ENCODE results near the gene OR5AS1. TPM values are rescaled to one million over a fixed set of nuclear protein-coding genes. Genes with fewer than 3 reads are reported as not detected.
"Not testable (repeated sequence)": the region's sequence is repeated elsewhere in the genome, so short reads cannot be mapped to it uniquely, and the experiment has no call there.

The OR5AS1 gene
- total RNA-seq = not detected in 2 replicates

DNA sequence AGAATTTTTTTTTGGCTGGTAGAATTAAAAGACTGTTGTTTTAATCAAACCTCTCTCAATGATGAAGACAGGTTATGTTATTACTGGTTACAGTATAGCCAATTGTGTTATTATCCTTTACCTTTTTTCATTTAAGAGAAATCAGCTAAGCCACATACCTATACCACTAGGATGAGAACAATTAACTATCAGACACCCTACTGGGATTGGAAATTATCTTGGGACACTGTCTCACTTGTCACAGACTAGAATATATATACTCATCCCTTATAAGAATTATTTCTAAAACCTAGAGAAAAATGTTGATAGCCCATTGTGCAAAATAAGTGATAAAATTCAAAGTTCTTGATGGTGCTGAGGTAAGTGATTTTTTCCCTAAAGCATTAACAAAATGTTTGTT is at the start of gene OR5AS1:
TSS of gene OR5AS1 (plus strand) at position 301 of the 400 bp plus-strand sequence. CDS start 2,765 bp downstream, outside the sequence.
- no peak for DNase-seq (ENCODE audit: low read depth in 2 of 2)

DNA sequence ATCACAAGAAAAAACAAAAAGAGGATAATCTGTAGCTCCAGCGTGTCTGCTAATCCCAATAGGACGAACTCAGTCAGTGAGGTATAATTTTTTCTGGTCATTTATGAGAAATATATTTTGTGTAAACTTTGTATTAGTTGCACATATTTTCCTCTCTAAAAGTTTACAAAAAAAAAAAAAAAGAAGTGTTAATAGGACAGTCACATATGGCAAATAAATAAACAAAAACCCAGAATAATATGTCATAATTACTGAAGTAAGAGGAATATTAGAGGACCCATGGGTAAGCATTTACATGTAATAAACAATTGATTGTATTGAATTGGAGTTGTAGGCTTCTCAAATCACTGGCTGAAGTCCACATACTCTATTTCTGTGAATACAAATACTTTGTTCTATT is 32.9 kb upstream of the OR5AS1 start, which contains the start of gene OR5F1:
TSS of gene OR5F1 (minus strand) at position 101 of the 400 bp plus-strand sequence. CDS start at position 101, 0 bp downstream.
- no peak for DNase-seq (ENCODE audit: low read depth in 2 of 2)

DNA sequence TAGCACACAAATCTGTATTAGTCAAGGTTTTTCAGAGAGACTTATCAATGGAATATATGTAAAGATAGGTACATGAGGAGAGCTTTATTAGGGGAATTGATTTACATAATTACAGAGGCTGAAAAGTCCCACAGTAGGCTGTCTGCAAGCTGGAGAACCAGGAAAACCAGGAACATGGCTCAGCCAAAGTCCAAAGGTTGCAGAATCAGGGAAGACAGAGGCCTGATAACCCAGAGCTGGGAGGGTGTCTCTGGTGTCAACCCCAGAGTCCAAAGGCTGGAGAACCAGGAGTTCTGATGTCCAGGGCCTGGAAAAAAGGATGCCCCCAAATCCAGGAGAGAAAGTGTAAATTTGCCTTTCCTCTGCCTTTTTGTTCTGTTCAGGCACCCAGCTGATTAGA is 16.7 kb upstream of the OR5AS1 start:
- DNase-seq (ENCODE audit: low read depth in 2 of 2) = no peak

DNA sequence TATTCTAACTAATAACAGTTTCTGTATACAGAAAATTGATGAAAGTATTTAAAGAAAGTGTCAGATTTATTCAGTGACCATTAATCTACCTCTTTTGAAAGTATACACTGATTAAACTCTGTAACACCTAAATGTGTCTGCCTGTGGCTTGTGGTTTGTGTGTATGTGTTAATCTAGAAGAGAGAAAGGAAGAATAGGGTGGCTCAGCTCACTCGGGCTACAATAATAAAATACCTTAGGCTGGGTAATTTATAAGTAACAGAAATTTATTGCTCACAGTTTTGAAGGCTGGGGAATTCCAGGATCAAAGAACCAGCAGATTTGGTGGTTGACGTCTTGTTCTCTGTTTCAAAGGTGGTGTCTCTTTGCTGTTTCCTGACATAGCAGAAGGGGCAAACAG is 13.6 kb upstream of the OR5AS1 start:
- DNase-seq (ENCODE audit: low read depth in 2 of 2) = no peak

DNA sequence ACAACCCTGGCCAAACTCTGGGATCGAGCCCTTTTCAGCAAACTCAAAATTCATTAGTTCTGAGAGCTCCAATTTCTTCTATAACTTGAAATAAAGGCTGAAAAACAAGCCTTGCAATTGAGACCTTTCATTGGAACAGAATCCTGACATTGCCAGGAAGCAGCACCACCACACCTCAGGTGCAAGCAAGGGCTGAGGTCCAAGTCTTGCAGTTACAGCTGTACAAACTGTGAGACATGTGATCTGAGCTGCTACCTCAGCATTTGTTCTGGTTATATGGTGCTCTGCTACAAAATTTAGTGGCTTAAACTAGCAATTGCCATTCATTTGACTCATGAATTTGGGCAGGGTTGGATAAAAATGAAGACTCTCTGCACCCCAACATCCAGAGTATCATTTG is 18.1 kb downstream of the OR5AS1 start:
- no peak for DNase-seq (ENCODE audit: low read depth in 2 of 2)

DNA sequence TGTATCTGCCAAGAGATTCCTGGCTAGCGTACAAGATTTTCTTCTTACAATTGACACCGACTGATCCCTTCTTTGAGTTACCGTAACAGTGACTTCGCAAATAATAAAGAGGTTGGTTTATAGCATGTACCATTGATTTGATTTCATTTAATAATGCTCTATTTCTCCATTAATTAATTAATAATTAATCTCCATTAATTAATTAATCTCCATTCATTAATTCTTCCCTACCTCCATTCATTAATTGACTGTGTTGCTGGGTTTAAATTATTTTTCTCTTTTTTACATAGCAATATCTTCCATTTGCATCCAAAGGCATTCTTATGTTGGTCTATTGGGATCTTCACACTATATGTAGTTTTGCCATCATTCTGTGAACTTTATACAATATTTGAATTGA is 21.0 kb downstream of the OR5AS1 start:
- DNase-seq (ENCODE audit: low read depth in 2 of 2) = no peak

DNA sequence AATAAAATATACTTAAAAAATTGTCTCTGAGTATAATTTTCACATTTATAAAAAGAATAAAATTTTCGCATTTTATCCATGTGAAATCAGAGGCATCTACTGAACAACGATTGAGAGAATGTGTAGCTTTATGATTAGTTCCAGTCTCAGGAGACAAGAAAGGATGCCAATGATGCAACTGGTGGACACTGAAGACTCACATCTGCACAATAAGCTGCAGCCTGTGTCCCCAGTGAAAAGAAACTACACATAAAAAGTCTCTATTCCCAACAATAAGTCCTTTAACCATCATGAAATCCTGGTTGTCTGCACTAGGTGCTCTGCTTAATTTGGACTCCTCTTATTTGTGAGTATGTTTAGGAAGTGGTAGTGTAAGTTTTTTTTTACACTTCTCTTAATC is 22.0 kb downstream of the OR5AS1 start:
- DNase-seq (ENCODE audit: low read depth in 2 of 2) = no peak

DNA sequence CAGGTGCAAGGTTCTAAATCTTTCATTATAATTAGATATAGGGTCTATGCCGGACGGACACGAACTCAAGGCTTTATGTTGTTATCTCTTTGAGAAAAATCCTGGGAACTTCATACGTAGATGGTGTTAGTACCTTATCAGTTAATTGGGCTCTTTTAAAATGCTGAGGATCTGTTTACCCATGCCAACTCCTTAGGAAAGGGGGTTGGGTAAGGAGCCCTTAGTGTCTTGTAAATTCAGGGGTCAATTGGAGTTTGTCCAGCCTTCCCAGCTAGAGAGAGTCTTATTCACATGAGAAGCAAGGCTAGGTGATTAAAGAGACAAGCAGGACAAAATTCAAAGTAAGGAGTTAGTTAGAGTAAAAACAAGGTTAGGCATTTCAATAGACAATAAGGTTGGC is 28.9 kb downstream of the OR5AS1 start:
- DNase-seq (ENCODE audit: low read depth in 2 of 2) = not testable (repeated sequence)

DNA sequence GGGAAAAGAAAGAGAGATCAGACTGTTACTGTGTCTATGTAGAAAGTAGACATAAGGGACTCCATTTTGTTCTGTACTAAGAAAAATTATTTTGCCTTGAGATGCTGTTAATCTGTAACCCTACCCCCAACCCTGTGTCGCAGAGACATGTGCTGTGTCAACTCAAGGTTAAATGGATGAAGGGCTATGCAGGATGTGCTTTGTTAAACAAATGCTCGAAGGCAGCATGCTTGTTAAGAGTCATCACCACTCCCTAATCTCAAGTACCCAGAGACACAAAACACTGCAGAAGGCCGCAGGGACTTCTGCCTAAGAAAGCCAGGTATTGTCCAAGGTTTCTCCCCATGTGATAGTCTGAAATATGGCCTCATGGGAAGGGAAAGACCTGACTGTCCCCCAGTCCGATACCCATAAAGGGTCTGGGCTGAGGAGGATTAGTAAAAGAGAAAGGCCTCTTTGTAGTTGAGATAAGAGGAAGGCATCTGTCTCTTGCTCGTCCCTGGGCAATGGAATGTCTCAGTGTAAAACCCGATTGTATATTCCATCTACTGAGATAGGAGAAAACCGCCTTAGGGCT is 30.3 kb downstream of the OR5AS1 start:
- DNase-seq (ENCODE audit: low read depth in 2 of 2) = not testable (repeated sequence)

DNA sequence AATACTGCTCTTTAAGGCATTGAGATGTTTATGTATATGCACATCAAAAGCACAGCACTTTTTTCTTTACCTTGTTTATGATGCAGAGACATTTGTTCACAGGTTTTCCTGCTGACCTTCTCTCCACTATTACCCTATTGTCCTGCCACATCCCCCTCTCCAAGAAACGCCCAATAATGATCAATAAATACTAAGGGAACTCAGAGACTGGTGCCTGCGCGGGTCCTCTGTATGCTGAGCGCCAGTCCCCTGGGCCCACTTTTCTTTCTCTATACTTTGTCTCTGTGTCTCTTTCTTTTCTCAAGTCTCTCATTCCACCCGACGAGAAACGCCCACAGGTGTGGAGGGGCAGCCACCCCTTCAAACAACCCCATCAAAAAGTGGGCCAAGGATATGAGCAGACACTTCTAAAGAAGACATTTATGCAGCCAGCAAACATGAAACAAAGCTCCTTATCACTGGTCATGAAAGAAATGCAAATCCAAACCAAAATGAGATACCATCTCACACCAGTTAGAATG is 30.9 kb downstream of the OR5AS1 start:
- DNase-seq (ENCODE audit: low read depth in 2 of 2) = not testable (repeated sequence)

DNA sequence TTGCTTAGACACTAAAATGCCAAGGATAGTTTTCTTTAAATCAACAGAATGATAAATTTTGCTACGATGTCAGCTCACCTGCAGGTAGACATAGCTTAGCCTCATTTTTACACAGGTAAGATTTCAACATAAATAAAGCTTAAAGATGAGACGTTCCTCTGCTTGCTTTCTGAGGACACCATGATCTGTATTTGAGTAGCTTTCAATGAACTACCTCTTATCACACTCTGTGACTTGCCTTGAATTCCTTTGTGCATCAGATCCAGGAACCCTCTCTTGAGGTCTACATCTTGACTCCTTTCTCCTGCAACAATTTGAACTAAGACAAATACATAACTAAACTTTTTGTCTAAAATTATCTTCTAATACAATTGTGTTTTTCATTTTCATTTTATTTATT is 39.5 kb downstream of the OR5AS1 start:
- no peak for DNase-seq (ENCODE audit: low read depth in 2 of 2)

Other genes starting within 250 kb of the OR5AS1 start
- not detected in 2 replicates for gene OR5D14, start 232.1 kb upstream of the OR5AS1 start, total RNA-seq
- gene OR5L1, start 216.3 kb upstream of the OR5AS1 start, total RNA-seq = not detected in 2 replicates
- not detected in 2 replicates for gene OR5D18, start 208.0 kb upstream of the OR5AS1 start, total RNA-seq
- not detected in 2 replicates for gene OR5L2, start 200.4 kb upstream of the OR5AS1 start, total RNA-seq
- not detected in 2 replicates for gene OR5D16, start 188.9 kb upstream of the OR5AS1 start, total RNA-seq
- not detected in 2 replicates for gene TRIM51, start 144.4 kb upstream of the OR5AS1 start, total RNA-seq
- gene OR5W2, start 113.1 kb upstream of the OR5AS1 start, total RNA-seq = not detected in 2 replicates
- gene OR5I1, start 91.3 kb upstream of the OR5AS1 start, total RNA-seq = not detected in 2 replicates
- gene OR10AG1, start 57.7 kb upstream of the OR5AS1 start, total RNA-seq = not detected in 2 replicates
- not detected in 2 replicates for gene OR5F1, start 33.0 kb upstream of the OR5AS1 start, total RNA-seq
- not detected in 2 replicates for gene OR8I2, start 65.7 kb downstream of the OR5AS1 start, total RNA-seq
- gene OR8H2, start 76.0 kb downstream of the OR5AS1 start, total RNA-seq = not detected in 2 replicates
- not detected in 2 replicates for gene OR8H3, start 94.7 kb downstream of the OR5AS1 start, total RNA-seq
- not detected in 2 replicates for gene OR8J3, start 112.5 kb downstream of the OR5AS1 start, total RNA-seq
- gene OR8K5, start 132.7 kb downstream of the OR5AS1 start, total RNA-seq = not detected in 2 replicates
- gene OR5J2, start 149.0 kb downstream of the OR5AS1 start, total RNA-seq = not detected in 2 replicates
- gene OR5T2, start 206.6 kb downstream of the OR5AS1 start, total RNA-seq = not detected in 2 replicates
- gene OR5T3, start 224.6 kb downstream of the OR5AS1 start, total RNA-seq = not detected in 2 replicates
- not detected in 2 replicates for gene OR5T1, start 246.5 kb downstream of the OR5AS1 start, total RNA-seq

All from lung microvascular endothelial cell (primary cell).